NCI-H2029 treated with DMSO at 0.1 percent for 48 hours (cell line): ENCODE results near the gene EXD3.

ENCODE experiments used
- DNase-seq: peaks from one replicate; lab custom pipeline; 2025; lab: John Stamatoyannopoulos, UW

Gene EXD3

DNA sequence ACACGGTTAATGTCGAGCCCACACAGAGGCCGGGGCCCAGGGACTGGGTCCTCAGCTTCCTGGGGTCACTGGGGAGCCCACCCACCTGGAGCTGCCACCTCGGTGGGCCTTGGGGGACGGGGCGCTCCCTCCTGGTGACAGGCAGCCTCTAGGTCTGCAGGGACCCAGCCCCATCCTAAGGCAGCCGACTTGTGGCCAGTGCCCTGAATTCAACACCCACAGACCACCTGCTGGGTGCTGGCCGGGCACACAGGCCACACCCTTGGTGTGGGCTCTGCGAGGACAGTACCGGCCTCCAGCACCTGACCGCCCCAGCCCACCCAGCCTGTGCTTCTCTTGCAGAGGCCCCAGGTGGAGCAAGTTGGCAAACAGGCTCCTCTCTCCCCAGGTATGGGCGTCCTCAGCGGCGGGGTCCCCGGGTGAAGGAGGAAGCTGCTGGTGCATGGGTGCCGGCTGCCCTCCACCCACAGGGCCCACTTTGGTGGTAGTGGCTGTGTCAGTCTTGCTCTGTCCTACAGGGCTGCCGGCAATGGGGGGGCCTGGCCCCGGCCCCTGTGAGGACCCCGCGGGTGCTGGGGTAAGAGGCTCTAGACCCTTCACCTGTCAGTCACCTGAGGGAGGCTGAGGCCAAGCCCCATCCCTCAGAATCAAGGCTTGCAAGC lies 9.9 kb upstream of the EXD3 start:
- DNase-seq, result no peak

DNA sequence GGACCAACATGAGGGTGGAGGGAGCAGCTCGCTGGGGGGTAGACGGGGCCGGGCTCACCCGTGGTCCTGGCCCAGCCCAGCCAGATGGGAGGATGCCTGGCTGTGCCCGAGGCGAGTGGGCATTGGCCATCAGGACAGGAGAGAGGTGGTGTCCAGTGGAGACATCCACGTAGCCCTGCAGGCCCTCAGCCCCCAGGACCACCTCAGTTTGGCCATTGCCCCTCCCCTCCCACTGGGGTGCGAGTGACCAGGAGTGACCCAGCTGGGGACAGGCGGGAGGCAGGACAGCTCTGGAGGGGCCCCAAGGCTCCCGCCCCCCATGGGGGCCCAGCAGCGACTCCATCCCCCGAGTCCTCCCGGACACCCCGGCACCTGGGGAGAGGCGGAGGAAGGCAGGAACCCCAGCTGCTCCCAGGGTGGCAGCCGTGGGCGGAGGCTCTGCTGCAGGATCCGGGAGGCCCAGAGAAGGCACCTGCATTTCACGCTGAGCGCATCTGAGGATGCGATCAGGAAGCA lies 8.5 kb upstream of the EXD3 start:
- no peak for DNase-seq

DNA sequence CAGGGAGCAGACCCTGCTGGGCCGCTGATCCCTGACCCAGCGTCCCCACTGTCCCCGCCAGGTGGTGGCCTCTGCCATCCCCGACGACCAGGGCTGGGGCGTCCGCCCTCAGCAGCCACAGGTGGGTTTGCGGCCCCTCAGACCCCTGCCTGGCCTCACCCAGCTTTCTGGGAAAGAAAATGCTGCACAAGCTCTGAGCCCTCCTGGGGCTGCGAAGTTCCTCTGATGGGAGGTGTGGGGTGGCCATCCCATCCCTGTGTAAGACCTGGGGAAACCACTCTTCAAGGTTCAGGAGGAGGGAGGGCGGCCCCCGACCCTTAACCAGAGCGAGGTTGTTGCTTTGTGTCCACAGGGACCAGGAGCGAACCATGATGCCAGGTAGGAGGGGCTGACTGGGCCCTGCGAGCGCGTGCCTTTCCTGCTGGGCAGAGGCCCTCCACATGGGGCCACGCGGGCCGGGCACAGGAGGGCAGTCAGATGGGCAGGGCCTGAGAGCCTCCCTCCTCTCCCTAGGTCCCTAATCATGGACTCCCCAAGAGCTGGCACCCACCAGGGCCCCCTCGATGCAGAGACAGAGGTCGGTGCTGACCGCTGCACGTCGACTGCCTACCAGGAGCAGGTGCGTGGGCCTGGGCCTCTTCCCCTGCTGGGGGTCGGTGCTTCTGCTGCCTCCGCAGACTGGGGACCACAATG lies 7.9 kb upstream of the EXD3 start:
- DNase-seq, result no peak

DNA sequence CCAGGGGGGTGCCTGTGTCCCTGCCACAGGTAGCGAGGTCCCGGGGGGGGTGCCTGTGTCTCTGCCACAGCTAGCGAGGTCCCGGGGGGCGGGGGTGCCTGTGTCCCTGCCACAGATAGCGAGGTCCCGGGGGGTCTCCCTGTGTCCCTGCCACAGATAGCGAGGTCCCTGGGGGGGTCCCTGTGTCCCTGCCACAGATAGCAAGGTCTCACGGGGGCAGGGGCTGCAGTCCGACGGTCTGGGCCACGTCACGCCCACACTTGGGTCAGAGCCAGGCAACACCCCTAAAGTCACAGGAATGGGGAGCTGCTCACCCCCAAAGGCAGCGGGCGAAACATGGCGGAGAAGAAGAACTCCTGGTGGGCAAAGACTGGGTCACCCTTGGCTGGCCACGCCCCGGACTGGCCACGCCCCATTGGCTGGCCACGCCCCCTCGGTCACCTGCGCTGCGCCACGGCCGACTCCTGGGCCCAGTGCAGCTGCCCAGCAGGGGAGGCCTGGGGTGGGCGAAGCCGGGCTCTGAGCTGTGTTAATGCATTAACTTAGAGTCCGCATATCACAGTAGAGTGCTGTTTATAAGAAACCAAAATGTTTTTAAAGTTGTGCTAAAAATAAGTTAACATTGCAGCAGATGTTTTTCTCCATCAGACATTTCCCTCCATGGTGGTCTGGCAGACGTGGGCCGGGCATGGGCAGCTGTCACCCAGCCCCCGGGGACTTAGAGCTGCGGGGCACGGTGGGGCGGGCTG lies 7.2 kb upstream of the EXD3 start:
- peak; percentile 46 for DNase-seq

DNA sequence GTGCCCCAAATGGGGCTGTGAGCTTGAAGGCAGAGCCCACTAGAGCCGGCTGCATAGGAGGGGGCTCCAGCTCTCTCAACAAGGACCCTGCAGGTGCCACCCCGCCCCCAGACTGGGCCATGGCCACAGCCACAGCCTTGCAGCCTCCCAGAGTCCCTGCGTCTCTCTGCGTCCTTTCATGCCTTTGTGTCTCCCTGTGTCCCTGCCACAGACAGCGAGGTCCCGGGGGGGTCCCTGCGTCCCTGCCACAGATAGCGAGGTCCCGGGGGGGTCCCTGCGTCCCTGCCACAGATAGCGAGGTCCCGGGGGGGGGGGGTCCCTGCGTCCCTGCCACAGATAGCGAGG lies 6.6 kb upstream of the EXD3 start:
- DNase-seq, result no peak

DNA sequence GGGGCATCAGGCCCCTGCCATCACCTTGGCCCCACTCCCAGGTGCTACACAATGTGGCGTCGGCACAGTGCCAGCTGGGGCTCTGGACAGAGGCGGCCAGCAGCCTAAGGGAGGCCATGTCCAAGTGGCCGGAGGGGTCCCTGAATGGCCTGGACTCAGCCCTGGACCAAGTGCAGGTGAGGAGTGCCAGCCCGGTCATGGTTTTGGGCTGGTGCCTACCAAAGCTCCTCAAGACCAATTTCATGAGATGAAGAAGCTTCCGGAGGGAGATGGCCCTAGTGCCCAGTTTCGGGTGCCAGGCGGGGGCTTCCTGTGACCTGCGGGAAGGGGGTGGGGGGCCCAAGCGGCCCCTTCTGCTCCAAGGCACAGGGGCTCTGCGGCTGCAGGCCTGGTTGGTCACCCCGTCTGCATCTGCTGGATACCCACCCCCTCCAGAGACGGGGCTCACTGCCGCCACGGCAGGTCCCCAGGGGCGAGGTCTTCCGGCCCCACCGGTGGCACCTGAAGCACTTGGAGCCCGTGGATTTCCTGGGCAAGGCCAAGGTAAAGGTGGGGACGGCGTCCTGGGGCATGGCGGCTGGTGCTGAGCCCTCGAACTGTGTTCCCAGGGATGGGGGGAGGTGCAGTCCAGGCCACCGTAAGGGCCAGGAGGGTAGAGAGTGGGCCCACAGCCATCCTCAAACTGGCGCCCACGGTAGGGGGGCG lies 6.0 kb upstream of the EXD3 start:
- no peak for DNase-seq

DNA sequence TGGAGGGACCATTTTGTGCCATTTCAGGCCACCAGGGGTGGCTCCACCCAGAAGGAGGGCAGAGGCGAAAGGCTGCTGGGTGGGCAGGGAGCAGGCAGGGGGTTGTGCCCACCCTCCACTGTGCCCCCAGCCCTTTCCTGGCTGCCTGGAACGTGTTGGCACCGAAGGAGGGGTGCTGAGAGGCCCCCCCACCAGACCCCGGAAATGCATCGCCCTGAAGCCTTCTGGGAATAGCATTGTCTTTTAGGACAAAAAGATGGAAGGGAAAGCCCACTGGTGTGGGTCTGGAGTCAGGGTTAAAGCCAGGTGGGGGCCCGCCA lies 5.3 kb upstream of the EXD3 start:
- DNase-seq, result no peak

DNA sequence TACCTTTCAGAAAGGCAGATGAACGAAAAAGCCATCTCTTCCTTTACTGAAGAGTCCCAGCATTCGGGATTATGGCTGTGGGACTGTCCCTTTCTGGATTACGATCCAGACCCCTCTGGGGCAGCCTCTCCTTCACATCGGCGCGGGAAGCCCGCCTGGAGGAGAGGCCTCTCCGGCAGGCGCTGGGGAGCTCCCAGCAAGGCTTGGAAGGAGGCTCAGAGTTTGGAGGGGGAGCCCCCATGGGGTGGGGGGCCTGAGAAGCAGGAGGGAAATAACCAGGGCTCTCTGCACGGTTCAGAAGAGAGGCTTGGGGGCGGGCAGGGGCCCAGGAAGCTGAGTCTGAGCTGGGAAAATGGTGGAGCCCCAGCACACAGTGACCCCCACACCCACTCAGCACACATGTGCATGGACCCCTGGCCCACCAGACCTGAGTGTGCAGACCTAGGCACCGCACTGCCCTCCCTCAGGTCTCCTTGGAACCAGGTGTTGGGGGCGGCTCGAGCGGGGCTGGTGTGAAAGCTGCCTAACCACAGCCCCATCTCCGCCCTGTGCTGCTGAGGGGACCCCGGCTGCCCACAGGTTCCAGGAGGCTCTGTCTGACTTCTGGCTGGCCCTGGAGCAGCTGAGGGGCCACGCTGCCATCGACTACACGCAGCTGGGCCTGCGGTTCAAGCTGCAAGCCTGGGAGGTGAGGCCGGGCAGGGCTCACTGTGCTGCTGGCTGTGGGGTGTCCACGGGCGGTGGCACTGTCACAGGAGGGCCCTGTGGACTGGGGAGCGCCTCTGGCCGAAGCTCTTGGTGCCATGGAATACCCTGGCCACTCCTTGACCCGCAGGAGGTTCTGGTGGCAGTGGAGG lies 4.7 kb upstream of the EXD3 start:
- no peak for DNase-seq

DNA sequence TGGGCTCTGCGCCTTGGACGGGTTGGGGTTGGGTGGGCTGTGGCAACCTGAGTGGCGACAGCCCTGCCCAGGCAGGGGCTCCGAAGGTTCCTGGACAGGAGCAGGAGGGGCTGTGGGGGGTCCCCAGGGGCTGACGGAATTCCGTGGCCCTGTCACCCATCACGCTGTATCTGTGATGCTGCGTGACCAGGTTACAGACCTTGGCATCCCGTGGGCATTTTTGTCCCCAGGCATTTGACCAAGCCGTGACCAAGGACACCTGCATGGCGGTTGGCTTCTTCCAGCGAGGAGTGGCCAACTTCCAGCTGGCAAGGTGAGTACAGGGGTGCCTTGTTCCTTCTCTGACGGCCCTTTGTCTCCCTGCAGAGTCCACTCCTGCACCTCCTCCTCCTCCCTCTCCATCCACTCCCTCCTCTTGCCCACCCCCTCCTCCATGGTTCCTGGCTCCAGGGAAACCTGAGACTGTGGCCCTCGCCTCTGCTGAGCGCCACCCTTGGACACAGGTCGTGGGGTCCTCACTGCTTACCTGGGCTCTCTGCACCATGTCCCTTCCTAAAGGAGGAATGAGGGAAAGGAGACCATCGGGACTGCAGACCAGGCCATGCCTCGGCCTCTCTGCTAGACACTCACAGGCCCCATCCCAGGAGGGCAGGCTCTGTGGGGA lies 3.2 kb upstream of the EXD3 start:
- DNase-seq, result no peak

DNA sequence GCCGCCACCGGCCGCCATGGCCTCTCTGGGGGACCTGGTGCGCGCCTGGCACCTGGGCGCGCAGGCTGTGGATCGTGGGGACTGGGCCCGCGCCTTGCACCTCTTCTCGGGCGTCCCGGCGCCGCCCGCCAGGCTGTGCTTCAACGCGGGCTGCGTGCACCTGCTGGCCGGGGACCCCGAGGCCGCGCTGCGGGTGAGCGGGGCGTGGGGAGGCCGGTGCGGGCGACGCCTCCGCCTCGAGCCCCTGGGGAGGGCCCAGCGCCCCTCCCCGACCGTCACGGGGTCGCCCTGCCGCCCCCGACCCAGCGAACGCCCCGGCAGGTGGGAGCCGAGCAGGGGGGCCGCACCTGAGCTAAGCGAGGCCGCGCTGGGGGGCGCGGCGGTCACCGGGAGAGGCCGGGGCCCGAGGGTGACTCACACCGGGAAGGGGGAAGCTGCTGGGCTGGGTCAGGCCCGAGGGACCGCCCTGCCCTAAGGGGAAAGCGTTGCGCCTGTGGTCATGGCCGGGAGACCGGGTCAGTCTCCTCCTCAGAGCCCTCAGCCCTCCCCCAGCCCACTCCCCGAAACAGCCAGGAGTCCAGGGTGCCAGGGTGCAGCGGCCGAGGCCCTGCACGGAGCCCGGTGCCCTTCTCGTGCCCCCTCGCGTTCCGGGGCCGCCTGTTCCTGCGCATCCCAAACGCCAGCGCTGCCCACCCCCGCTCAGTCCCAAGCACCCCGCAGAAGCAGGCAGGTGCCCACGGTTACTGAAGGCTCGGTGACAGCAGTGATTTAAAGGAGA lies 741 bp upstream of the EXD3 start:
- no peak for DNase-seq

DNA sequence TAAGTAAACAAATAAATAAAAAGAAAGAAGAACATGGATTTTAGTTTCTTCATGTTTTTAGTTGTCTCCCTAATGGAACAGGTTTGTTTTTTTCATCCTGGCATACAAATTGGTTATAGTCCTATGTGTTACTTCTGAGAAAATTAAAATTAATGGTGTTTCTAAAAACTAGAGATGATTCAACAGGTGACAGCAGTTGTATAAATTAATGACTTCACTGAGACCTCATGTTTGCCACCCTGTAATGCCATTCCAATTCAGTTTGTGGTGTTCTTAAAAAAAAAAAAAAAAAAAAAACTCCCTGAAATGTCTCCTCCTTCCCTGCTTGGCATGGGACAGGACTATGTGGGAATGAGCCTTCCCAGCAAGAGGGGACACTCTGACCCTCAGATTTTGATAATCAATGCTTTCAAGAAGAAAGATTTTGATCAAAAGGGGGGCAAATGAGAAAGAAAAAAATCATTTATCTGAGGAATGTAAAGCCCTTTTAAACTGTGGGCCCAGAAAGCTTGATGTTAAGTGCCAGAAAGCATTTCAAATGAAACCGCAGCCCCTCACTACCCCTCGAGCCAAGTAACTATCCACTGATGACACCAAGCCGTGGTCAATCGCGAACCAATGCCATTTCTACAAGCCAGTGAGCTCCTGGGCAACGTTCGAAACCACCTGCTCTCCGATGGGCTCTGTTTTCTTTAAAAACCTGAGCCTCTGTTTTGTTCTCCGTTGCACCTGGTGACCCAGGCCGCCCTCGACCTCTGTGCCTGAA lies 941 bp downstream of the EXD3 start:
- DNase-seq, result no peak

DNA sequence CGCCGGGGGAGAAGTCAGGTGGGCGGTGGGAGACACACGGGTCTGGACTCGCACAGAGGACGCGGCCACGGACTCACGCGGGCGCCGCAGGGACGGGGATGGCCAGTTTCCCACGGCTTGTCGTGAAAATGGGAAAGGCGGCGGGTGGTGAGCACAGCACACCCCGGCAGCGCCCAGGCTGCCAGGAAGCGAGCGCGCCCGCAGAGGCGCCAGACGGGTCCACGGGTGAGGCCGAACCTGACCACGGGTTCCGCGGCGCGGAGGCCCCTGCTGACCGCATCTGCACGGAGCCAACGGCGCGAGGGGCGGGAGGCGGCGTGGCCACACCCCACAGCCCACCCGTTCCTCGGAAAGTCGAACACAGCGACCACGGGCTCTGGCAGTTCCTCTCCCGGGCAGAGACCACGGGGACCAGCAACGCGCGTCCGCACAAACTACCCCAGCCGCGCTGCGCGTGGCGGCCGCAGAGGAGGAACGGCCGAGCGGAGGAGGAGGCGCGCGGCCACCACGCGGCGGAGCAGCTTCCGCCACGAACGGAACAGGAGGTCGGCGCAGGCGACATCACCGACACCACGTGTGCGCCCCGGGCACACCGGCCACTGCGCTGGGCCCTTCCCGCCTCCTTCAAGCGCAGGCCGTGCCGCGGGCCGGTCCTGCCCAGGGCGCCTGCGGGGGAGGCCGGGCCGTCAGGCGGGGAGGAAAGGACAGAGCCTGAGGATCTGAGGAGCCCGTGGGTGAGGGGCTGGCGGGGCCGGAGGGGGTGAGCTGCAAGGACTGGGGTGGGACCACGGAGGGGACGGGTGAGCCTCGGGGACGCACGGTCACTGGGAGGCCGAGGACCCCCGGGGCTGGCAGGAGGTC lies 5.6 kb downstream of the EXD3 start:
- DNase-seq, result no peak

DNA sequence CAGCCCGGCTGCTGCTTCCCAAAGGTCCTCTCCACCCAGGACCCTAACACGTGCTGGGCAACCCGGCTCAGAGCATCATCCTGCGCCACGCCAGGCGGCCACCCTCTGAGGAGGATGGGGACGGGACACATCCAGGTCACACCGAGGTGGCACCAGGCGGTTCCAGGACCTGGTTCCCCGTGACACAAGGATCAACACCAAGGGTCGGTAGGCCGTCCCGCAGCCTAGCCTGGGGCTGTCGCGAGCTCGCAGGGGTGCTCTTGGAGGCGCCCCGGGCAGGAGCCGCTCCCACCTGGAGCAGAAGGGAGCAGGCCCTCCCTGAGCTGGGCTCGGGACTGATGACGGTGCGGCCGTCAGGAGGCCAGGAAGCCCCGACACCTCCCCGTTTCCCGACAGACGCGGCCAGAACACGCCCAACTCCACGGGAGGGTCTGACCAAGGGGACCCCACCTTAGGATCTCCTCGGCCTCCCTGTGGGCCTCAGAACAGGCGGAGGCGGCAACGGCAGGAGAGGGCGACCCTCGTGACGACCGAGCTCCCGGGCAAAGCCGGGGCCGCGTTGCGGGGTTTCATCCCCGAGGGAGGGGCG lies 6.3 kb downstream of the EXD3 start:
- no peak for DNase-seq

DNA sequence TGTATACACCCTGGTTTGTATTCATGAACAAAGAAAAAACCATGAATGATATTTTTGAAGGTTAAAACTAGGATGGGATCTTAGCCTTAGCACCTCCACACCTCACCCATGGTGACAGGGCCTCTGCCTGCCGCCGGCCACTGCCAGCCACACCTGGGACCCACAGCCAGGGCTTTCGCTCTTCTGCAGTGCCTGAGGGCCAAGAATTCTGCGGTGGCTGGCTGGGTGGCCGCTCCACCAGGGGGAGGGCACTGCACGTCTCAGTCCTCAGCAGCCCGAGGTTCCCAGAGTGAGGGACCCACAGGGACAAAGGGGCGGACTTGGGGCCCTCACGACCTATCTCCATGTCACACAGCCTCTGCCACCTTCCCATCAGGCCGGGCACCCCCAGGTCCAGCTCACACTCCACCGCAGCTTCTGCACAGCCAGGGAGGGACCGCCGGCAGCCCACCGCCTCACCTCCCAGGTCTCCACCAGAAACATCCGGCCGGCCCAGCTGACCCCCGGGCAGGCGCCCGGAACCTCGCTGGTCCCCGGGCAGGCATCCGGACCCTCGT lies 6.9 kb downstream of the EXD3 start:
- DNase-seq, result no peak

DNA sequence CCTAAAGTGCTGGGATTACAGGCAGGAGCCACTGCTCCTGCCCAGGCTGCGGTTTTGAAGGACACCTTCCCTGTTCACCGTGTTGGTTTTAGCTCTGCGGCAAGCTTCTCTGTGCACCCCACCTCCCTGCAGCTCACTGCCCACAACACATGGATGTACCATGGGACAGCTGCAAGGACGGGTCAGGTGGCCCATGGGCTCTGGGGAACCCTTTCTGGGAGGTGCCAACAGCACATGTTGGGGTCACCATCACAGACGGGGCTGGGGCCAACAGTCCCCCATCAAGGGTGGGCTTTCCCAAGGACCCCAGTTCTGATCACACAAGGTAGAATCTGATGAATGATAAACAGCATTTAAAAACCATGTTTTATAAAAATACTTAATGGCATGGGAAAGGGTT lies 7.5 kb downstream of the EXD3 start:
- no peak for DNase-seq

DNA sequence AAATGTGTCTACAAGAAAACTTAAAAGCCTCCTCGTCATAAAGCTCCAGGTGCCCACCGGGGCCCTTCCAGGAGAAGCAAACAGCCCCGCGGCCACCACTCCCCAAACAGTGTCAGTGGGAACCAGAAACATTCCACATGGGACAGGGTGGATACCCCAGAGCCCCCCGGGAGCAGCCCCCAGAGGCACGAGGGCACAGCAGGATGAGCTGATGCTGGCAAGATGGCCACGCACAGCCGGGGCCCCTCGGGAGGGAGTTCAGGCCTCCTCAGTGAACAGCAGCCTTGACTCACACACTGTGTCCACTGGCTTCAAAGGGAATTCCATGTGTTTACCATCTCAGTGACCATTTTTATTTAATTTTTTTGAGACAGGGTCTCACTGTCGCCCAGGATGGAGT lies 10.5 kb downstream of the EXD3 start:
- DNase-seq, result no peak

DNA sequence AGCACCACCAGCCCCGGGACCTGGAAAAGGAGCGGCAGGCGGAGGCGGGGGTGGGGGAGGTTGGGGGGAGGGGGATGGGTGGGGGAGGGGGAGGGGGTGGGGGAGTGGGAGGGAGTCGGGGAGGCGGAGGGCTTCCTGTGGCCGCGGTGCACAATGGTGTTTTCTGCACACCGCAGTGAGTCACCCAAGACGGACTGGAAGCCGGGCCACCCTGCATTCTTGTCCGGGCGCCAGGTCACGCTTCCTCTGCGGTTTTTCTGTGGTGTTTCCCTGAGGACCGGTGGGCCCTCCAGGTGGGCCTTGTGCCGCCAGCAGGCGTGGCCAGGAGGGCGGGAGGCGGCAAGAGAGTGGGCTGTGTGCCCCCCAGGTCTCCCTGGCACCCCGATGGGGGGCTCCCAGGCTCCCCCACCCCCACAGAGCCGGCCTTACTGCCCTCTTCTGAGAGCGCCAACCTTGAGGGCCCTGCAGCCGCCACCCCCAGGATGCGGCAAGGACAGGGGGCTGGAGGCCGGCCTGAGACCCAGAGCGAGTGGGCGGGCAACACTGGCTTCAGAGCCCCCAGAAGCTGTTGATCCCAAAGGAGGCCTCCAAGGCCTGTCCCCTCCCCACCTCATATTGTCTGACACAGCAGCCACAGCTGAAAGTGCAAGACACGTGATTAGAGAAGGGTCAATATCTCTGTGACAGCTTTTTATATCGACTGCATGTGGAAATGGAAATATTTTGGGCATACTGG lies 11.1 kb downstream of the EXD3 start:
- peak; percentile 37 for DNase-seq
